Stimulated activated CD4-positive, alpha-beta T cell treated with anti-CD3 and anti-CD28 coated beads, Interleukin-4, amount 100 ng/mL, for 48 hours (primary cell): ENCODE results near the gene ANKRD11.
"Not testable (repeated sequence)": the region's sequence is repeated elsewhere in the genome, so short reads cannot be mapped to it uniquely, and the experiment has no call there.

Experiments used
- DNase-seq, 2 donors: peaks; one replicate each; pipeline ENCODE4 v3.0.0-alpha.2; 2020; ENCODE audit warnings: low read depth in 2 of 2

ANKRD11 gene

GRCh38 chr16:89349947-89350633 is 140.3 kb downstream of the ANKRD11 start:
- DNase-seq = no peak

GRCh38 chr16:89347807-89348206 is 142.6 kb downstream of the ANKRD11 start:
- no peak for DNase-seq

GRCh38 chr16:89346869-89347268 is 143.5 kb downstream of the ANKRD11 start:
- no peak for DNase-seq

GRCh38 chr16:89345642-89346150 is 144.7 kb downstream of the ANKRD11 start:
- no peak for DNase-seq

- DNase-seq = no peak
Measured at GRCh38 chr16:89344846-89345611, 145.3 kb downstream of the ANKRD11 start.

- no peak for DNase-seq
Measured at GRCh38 chr16:89344458-89344834, 145.9 kb downstream of the ANKRD11 start.

GRCh38 chr16:89343501-89344457 is 146.6 kb downstream of the ANKRD11 start:
- DNase-seq = no peak

- DNase-seq = no peak
Measured at GRCh38 chr16:89341697-89342694, 148.4 kb downstream of the ANKRD11 start.

GRCh38 chr16:89341279-89341678 is 149.1 kb downstream of the ANKRD11 start:
- no peak for DNase-seq

GRCh38 chr16:89338863-89339262 is 151.5 kb downstream of the ANKRD11 start:
- DNase-seq = no peak

GRCh38 chr16:89337965-89338364 is 152.4 kb downstream of the ANKRD11 start:
- DNase-seq = no peak

GRCh38 chr16:89335803-89336485 is 154.4 kb downstream of the ANKRD11 start:
- DNase-seq = no peak

- no peak for DNase-seq
Measured at GRCh38 chr16:89334988-89335802, 155.2 kb downstream of the ANKRD11 start.

GRCh38 chr16:89334461-89334860 is 155.9 kb downstream of the ANKRD11 start:
- DNase-seq = no peak

GRCh38 chr16:89334050-89334449 is 156.3 kb downstream of the ANKRD11 start:
- no peak for DNase-seq

GRCh38 chr16:89333401-89334001 is 156.9 kb downstream of the ANKRD11 start:
- not testable (repeated sequence) for DNase-seq

- DNase-seq = no peak
Measured at GRCh38 chr16:89332902-89333245, 157.5 kb downstream of the ANKRD11 start.

GRCh38 chr16:89332243-89332901 is 158.0 kb downstream of the ANKRD11 start:
- DNase-seq = no peak
